Endothelial cell of umbilical vein (primary cell): ENCODE data around the gene PCSK9. TPM values are rescaled to one million over a fixed set of nuclear protein-coding genes. Genes with fewer than 3 reads are reported as not detected.

Experiments
- BruUV-seq: library from RNA; stranded (reverse); fragments of 400-500 nt; replicated peaks from 2 replicates; lab custom pipeline; 2021; lab: Mats Ljungman, UMichigan
- CTCF ChIA-PET: fragments of 300-600, 350-600 bp; sonication (Branson Sonifier 250); formaldehyde crosslinking; loops from one replicate; lab custom pipeline; 2021; ENCODE audit warnings: antibody characterized with exemption, inconsistent platforms; lab: Charles Lee
- POLR2A ChIA-PET: fragments of 300-600, 350-600 bp; sonication (Branson Sonifier 250); formaldehyde crosslinking; loops from one replicate; lab custom pipeline; 2021; ENCODE audit warnings: antibody characterized with exemption, inconsistent platforms; lab: Charles Lee
- DNase-seq: peaks from one replicate; pipeline ENCODE4 v3.0.0-alpha.2; 2011; ENCODE audit warnings: low read depth, low spot score
- FAIRE-seq: peaks from 2 replicates; lab custom pipeline; 2011; peaks lifted over from hg19 to GRCh38; lab: Jason Lieb, UNC
- H2AFZ ChIP-seq: 2 replicates; pipeline ENCODE4 v1.6.0; 2012; ENCODE audit warnings: low read depth, low read length, control low read depth, inconsistent platforms
- H3K27ac ChIP-seq: 2 replicates; pipeline ENCODE4 v1.5.1; 2011; ENCODE audit warnings: low read depth, mild to moderate bottlenecking, control low read depth, low read length, moderate library complexity; ENCODE audit not compliant: insufficient read depth
- H3K27me3 ChIP-seq, 2 experiments: 2 replicates each; pipeline versions ENCODE4 v1.6.0 to v1.6.1; 2011; ENCODE audit warnings: low read length in 2 of 2, mixed read lengths in 1 of 2; ENCODE audit not compliant: control insufficient read depth in 2 of 2, insufficient read depth in 2 of 2
- H3K36me3 ChIP-seq, 2 experiments: 2 replicates in 1 of 2; 3 replicates in 1 of 2; pipeline ENCODE4 v1.5.1; 2011; ENCODE audit warnings: low read length in 2 of 2, mild to moderate bottlenecking in 1 of 2, moderate library complexity in 1 of 2; ENCODE audit not compliant: control insufficient read depth in 2 of 2, insufficient read depth in 2 of 2; ENCODE audit errors: extremely low read depth in 1 of 2
- H3K4me1 ChIP-seq: 3 replicates; pipeline ENCODE4 v1.5.1; 2011; ENCODE audit warnings: mild to moderate bottlenecking, low read length; ENCODE audit not compliant: control insufficient read depth, insufficient read depth; ENCODE audit errors: extremely low read depth
- H3K4me2 ChIP-seq: 2 replicates; pipeline ENCODE4 v1.6.1; 2011; ENCODE audit warnings: low read length, control low read depth, mixed read lengths; ENCODE audit not compliant: insufficient read depth
- H3K4me3 ChIP-seq, 3 experiments: fragments of 200-600 bp in 1 of 3; sonication (generic), shearing (Covaris generic) in 1 of 3; replicated peaks in 1 of 3; 2 replicates each; pipeline ENCODE4 v1.5.1; 2011 to 2016; ENCODE audit warnings: control low read depth in 3 of 3, low read length in 3 of 3, mild to moderate bottlenecking in 2 of 3, inconsistent platforms in 1 of 3, low read depth in 1 of 3, moderate library complexity in 1 of 3; ENCODE audit not compliant: insufficient read depth in 1 of 3
- H3K79me2 ChIP-seq: 2 replicates; pipeline ENCODE4 v1.6.0; 2012; ENCODE audit warnings: low read length, inconsistent platforms; ENCODE audit not compliant: control insufficient read depth, insufficient read depth
- H3K9ac ChIP-seq: replicated peaks from 2 replicates; pipeline ENCODE3; 2011; ENCODE audit warnings: low read length, control low read depth; ENCODE audit not compliant: insufficient read depth; ENCODE audit errors: extremely low read depth
- H3K9me1 ChIP-seq: replicated peaks from 3 replicates; pipeline ENCODE4 v1.6.0; 2011; ENCODE audit warnings: mild to moderate bottlenecking, low read length; ENCODE audit not compliant: control insufficient read depth, insufficient read depth; ENCODE audit errors: extremely low read depth
- H3K9me3 ChIP-seq: replicated peaks from 2 replicates; pipeline ENCODE4 v1.5.1; 2012; ENCODE audit warnings: low read length, inconsistent platforms; ENCODE audit not compliant: control insufficient read depth, insufficient read depth
- H4K20me1 ChIP-seq: replicated peaks from 2 replicates; pipeline ENCODE3; 2011; ENCODE audit warnings: mild to moderate bottlenecking, low read length; ENCODE audit not compliant: control insufficient read depth, insufficient read depth; ENCODE audit errors: extremely low read depth
- CTCF ChIP-seq, 2 donors: IDR thresholded peaks; 1 replicate in 1 of 2; 2 replicates in 1 of 2; pipeline ENCODE4 v1.5.1; 2011; ENCODE audit warnings: low read length in 2 of 2, mild to moderate bottlenecking in 2 of 2, moderate library complexity in 2 of 2, control low read depth in 1 of 2, inconsistent platforms in 1 of 2, low read depth in 1 of 2; ENCODE audit not compliant: insufficient read depth in 1 of 2; ENCODE audit errors: extremely low read depth in 1 of 2
- EZH2 ChIP-seq: IDR thresholded peaks from 2 replicates; pipeline ENCODE4 v1.6.1; 2012; ENCODE audit warnings: borderline replicate concordance, low read depth, mild to moderate bottlenecking, moderate library complexity, low read length, inconsistent platforms; ENCODE audit not compliant: severe bottlenecking
- FOS ChIP-seq: IDR thresholded peaks from 2 replicates; pipeline ENCODE4 v1.6.1; 2011; ENCODE audit warnings: mild to moderate bottlenecking, low read length, moderate library complexity, borderline replicate concordance; ENCODE audit not compliant: insufficient read depth
- GATA2 ChIP-seq: IDR thresholded peaks from 2 replicates; pipeline ENCODE4 v1.7.0; 2011; ENCODE audit warnings: low read depth, mild to moderate bottlenecking, moderate library complexity, mixed read lengths, low read length; ENCODE audit not compliant: insufficient read length, insufficient read depth
- JUN ChIP-seq: IDR thresholded peaks from 2 replicates; pipeline ENCODE4 v1.6.1; 2011; ENCODE audit warnings: borderline replicate concordance, low read depth; ENCODE audit not compliant: insufficient read length, insufficient read depth
- MAX ChIP-seq: IDR thresholded peaks from 2 replicates; pipeline ENCODE4 v1.6.1; 2011; ENCODE audit not compliant: insufficient read depth, insufficient read length
- MYC ChIP-seq: IDR thresholded peaks from one replicate; pipeline ENCODE4 v1.6.1; 2011; ENCODE audit warnings: mild to moderate bottlenecking, low read depth, low read length
- POLR2A ChIP-seq: IDR thresholded peaks from 2 replicates; pipeline ENCODE4 v1.6.1; 2012; ENCODE audit warnings: low read depth, mild to moderate bottlenecking, control low read depth, low read length
- POLR2AphosphoS5 ChIP-seq: IDR thresholded peaks from 2 replicates; pipeline ENCODE4 v1.6.1; 2012; ENCODE audit warnings: low read depth, mild to moderate bottlenecking, control low read depth, low read length, moderate library complexity; ENCODE audit not compliant: insufficient read depth
- dilution Hi-C: fragments of 300-500 bp; cut with MboI; formaldehyde crosslinking; loops from one replicate; pipeline ENCODE4 v1.15.0; 2019; ENCODE audit warnings: low sequenced_read_pairs; ENCODE audit not compliant: extremely low pct_ligation_motif_present
- intact Hi-C: fragments of 100-400 bp; cut with micrococcal nuclease; formaldehyde crosslinking; loops from one replicate; pipeline ENCODE4 v1.10.0; 2022
- polyA plus RNA-seq, 4 experiments: library from polyadenylated mRNA; depleted of rRNA in 3 of 4; stranded (reverse) in 3 of 4; unstranded in 1 of 4; fragments of >200 nt; gene quantifications; 2 replicates each; pipeline versions ENCODE4 v1.2.1 to v1.2.3, GENCODE V29; 2011 to 2012; ENCODE audit warnings: missing spikeins in 1 of 4
- total RNA-seq: library from RNA; stranded (reverse); gene quantifications from 2 replicates; pipeline ENCODE4 v1.2.3, GENCODE V29; 2021

The PCSK9 gene
- total and polyA plus RNA-seq, 2 donors (not counting 3 experiments of a cell fraction or from before 2014, with no cell fraction given) = 0.17 to 0.35 TPM

GRCh38 chr1:54989968-54990810 lies 49.2 kb upstream of the PCSK9 start:
- H3K9me3 ChIP-seq = no peaks in the 10 kb centered on the region
- no peak overlapping the region for H3K4me3 ChIP-seq
- H3K9me1 ChIP-seq = no peaks in the 10 kb centered on the region
- no peak overlapping the region for H2AFZ ChIP-seq
- H3K9ac ChIP-seq = no peak overlapping the region
- FAIRE-seq (no peak), DNase-seq (no peak)
- dilution Hi-C loops = no loop called here
- no peaks in the 10 kb centered on the region for H4K20me1 ChIP-seq
- no peaks in the 10 kb centered on the region for H3K79me2 ChIP-seq
- TF ChIP-seq POLR2A = no peak
- TF ChIP-seq EZH2 = no peak
- no peak for TF ChIP-seq MYC
- no peak for TF ChIP-seq JUN
- TF ChIP-seq CTCF (IDR thresholded peaks at IDR 0.05; ENCODE audit: extremely low read depth in 1 of 2, insufficient read depth in 1 of 2, low read depth in 1 of 2, low read length in 2 of 2) = no peak
- no peak for TF ChIP-seq FOS
- no peak for TF ChIP-seq POLR2AphosphoS5
- TF ChIP-seq MAX = no peak
- no peak for TF ChIP-seq GATA2
- no peak overlapping the region for H3K4me2 ChIP-seq
- no peaks in the 10 kb centered on the region for H3K4me1 ChIP-seq
- peaks cover 0 to 4% of the 10 kb centered on the region in 2 experiments for H3K27me3 ChIP-seq
- ChIA-PET CTCF (interaction anchor here (1.2 to 25.0 kb wide), 2 partner anchors 17 to 44 kb away, joined by 3 to 918 read pairs; no protein-coding TSS in a partner anchor), POLR2A (interaction anchor here (0.5 kb wide), 1 partner anchor 11 kb away, joined by 3 read pairs; no protein-coding TSS in a partner anchor)
- H3K27ac ChIP-seq = no peak overlapping the region
- no TSS peak for BruUV-seq
- intact Hi-C loops = no loop called here
- no peaks in the 10 kb centered on the region for H3K36me3 ChIP-seq
